H1 (cell line): Measurements from ENCODE around the gene ADCK2. TPM values are rescaled to one million over a fixed set of nuclear protein-coding genes. Genes with fewer than 3 reads are reported as not detected.

Experiments
- CTCF ChIA-PET: fragments of 300-600 bp; sonication (Branson Sonifier 250); formaldehyde crosslinking; loops from one replicate; lab custom pipeline; 2021; ENCODE audit not compliant: partially characterized antibody; lab: Charles Lee
- POLR2A ChIA-PET: fragments of 300-600 bp; sonication (Branson Sonifier 250); formaldehyde crosslinking; loops from one replicate; lab custom pipeline; 2021; ENCODE audit warnings: inconsistent platforms; ENCODE audit not compliant: partially characterized antibody; lab: Charles Lee
- DNase-seq, 2 experiments: peaks; one replicate each; pipeline versions ENCODE4 v3.0.0 to v3.0.0-alpha.2; 2010 to 2022; ENCODE audit warnings: low spot score in 2 of 2, low read depth in 1 of 2, mixed read lengths in 1 of 2
- FAIRE-seq: peaks from 2 replicates; lab custom pipeline; 2011; peaks lifted over from hg19 to GRCh38; lab: Jason Lieb, UNC
- H2AFZ ChIP-seq: 2 replicates; pipeline ENCODE4 v1.8.1; 2012; ENCODE audit warnings: low read length, inconsistent platforms
- H2AK5ac ChIP-seq: 2 replicates; pipeline ENCODE4 v1.6.1; 2013; ENCODE audit warnings: low read depth, low read length
- H2BK120ac ChIP-seq: replicated peaks from 2 replicates; pipeline ENCODE3; 2013; ENCODE audit warnings: low read depth, low read length, inconsistent platforms
- H2BK12ac ChIP-seq: 2 replicates; pipeline ENCODE4 v1.6.1; 2013; ENCODE audit warnings: low read depth, low read length
- H2BK15ac ChIP-seq: 2 replicates; pipeline ENCODE4 v1.6.1; 2013; ENCODE audit warnings: low read length
- H2BK20ac ChIP-seq: 2 replicates; pipeline ENCODE4 v1.6.1; 2013; ENCODE audit warnings: low read length
- H2BK5ac ChIP-seq: 2 replicates; pipeline ENCODE4 v1.6.1; 2013; ENCODE audit warnings: low read depth, low read length
- H3K14ac ChIP-seq: 2 replicates; pipeline ENCODE4 v1.6.1; 2013; ENCODE audit warnings: inconsistent platforms; ENCODE audit not compliant: insufficient read length
- H3K18ac ChIP-seq: 2 replicates; pipeline ENCODE4 v1.6.1; 2013; ENCODE audit warnings: low read length; ENCODE audit errors: extremely low read depth
- H3K23ac ChIP-seq: 2 replicates; pipeline ENCODE4 v1.6.1; 2013; ENCODE audit warnings: inconsistent platforms; ENCODE audit not compliant: insufficient read length
- H3K23me2 ChIP-seq: 2 replicates; pipeline ENCODE4 v1.6.1; 2013; ENCODE audit warnings: low read depth, low read length
- H3K27ac ChIP-seq: 2 replicates; pipeline ENCODE4 v1.6.1; 2011; ENCODE audit warnings: low read depth, low read length, inconsistent platforms
- H3K27me3 ChIP-seq, 4 experiments: replicated peaks in 1 of 4; 1 replicate in 1 of 4; 2 replicates in 3 of 4; pipeline versions ENCODE4 v1.6.1 to v1.8.1; 2011 to 2013; ENCODE audit warnings: low read length in 3 of 4, mild to moderate bottlenecking in 3 of 4, inconsistent platforms in 2 of 4, mixed read lengths in 2 of 4, moderate library complexity in 1 of 4; ENCODE audit not compliant: control insufficient read depth in 3 of 4, insufficient read depth in 3 of 4; ENCODE audit errors: extremely low read depth in 1 of 4
- H3K36me3 ChIP-seq, 4 experiments: 2 replicates each; pipeline versions ENCODE4 v1.6.1 to v1.8.1; 2011 to 2013; ENCODE audit warnings: mild to moderate bottlenecking in 4 of 4, low read length in 3 of 4, moderate library complexity in 2 of 4, control low read depth in 1 of 4, inconsistent platforms in 1 of 4; ENCODE audit not compliant: insufficient read depth in 4 of 4, control insufficient read depth in 2 of 4
- H3K4ac ChIP-seq: replicated peaks from 2 replicates; pipeline ENCODE3; 2013; ENCODE audit warnings: low read length, low read depth, mixed read lengths, inconsistent platforms; ENCODE audit not compliant: insufficient read length
- H3K4me1 ChIP-seq, 4 experiments: replicated peaks in 1 of 4; 1 replicate in 1 of 4; 2 replicates in 3 of 4; pipeline versions ENCODE4 v1.6.1 to v1.8.1; 2011 to 2013; ENCODE audit warnings: low read length in 3 of 4, inconsistent platforms in 2 of 4, mixed read lengths in 1 of 4; ENCODE audit not compliant: insufficient read depth in 4 of 4, control insufficient read depth in 3 of 4
- H3K4me2 ChIP-seq, 2 experiments: 2 replicates each; pipeline versions ENCODE4 v1.6.1 to v1.8.1; 2011 to 2013; ENCODE audit warnings: low read depth in 2 of 2, low read length in 2 of 2, control low read depth in 1 of 2, inconsistent platforms in 1 of 2, mild to moderate bottlenecking in 1 of 2; ENCODE audit not compliant: insufficient read depth in 1 of 2
- H3K4me3 ChIP-seq, 4 experiments: fragments of 200-600, 300-600 bp in 1 of 4; sonication (generic), shearing (Covaris generic), sonication (Bioruptor Twin) in 1 of 4; 2 replicates each; pipeline versions ENCODE4 v1.5.1 to v1.8.1; 2011 to 2016; ENCODE audit warnings: low read length in 4 of 4, low read depth in 3 of 4, control low read depth in 2 of 4, inconsistent platforms in 2 of 4, mild to moderate bottlenecking in 2 of 4, mixed read lengths in 1 of 4, moderate library complexity in 1 of 4; ENCODE audit not compliant: insufficient read depth in 2 of 4; ENCODE audit errors: extremely low read depth in 1 of 4
- H3K56ac ChIP-seq: replicated peaks from 2 replicates; pipeline ENCODE3; 2013; ENCODE audit warnings: low read depth, mild to moderate bottlenecking, mixed read lengths, low read length, inconsistent platforms; ENCODE audit not compliant: insufficient read length
- H3K79me1 ChIP-seq: 2 replicates; pipeline ENCODE4 v1.6.1; 2013; ENCODE audit warnings: low read depth, low read length, control low read depth
- H3K79me2 ChIP-seq, 2 experiments: 2 replicates each; pipeline versions ENCODE4 v1.6.1 to v1.8.1; 2012 to 2013; ENCODE audit warnings: low read length in 2 of 2, mild to moderate bottlenecking in 2 of 2, inconsistent platforms in 1 of 2; ENCODE audit not compliant: insufficient read depth in 2 of 2, control insufficient read depth in 1 of 2
- H3K9ac ChIP-seq, 4 experiments: replicated peaks in 1 of 4; 1 replicate in 1 of 4; 2 replicates in 3 of 4; pipeline versions ENCODE4 v1.6.1 to v1.8.1; 2011 to 2013; ENCODE audit warnings: low read depth in 3 of 4, low read length in 3 of 4, control low read depth in 2 of 4, mild to moderate bottlenecking in 2 of 4, moderate library complexity in 2 of 4, inconsistent platforms in 1 of 4; ENCODE audit errors: extremely low read depth in 1 of 4
- H3K9me3 ChIP-seq, 2 experiments: 2 replicates each; pipeline versions ENCODE4 v1.6.1 to v1.8.1; 2012 to 2013; ENCODE audit warnings: mild to moderate bottlenecking in 2 of 2, moderate library complexity in 2 of 2, control low read depth in 1 of 2, inconsistent platforms in 1 of 2, low read depth in 1 of 2, low read length in 1 of 2, mixed read lengths in 1 of 2; ENCODE audit not compliant: insufficient read depth in 2 of 2
- H4K20me1 ChIP-seq, 2 experiments: replicated peaks in 1 of 2; 2 replicates each; pipeline versions ENCODE3 to v1.8.1; 2011 to 2013; ENCODE audit warnings: inconsistent platforms in 2 of 2, low read length in 2 of 2, mild to moderate bottlenecking in 1 of 2; ENCODE audit not compliant: insufficient read depth in 2 of 2, control insufficient read depth in 1 of 2
- H4K5ac ChIP-seq: 2 replicates; pipeline ENCODE4 v1.6.1; 2013; ENCODE audit warnings: low read length, low read depth, mixed read lengths, inconsistent platforms; ENCODE audit not compliant: insufficient read length
- H4K8ac ChIP-seq: 2 replicates; pipeline ENCODE4 v1.8.0; 2013; ENCODE audit warnings: mild to moderate bottlenecking, moderate library complexity, low read length, inconsistent platforms; ENCODE audit not compliant: insufficient read depth; ENCODE audit errors: extremely low read depth
- H4K91ac ChIP-seq: replicated peaks from 2 replicates; pipeline ENCODE3; 2013; ENCODE audit warnings: low read length, mixed read lengths, inconsistent platforms; ENCODE audit not compliant: insufficient read length
- ASH2L ChIP-seq: fragments of 200-600, 300-600 bp; sonication (generic); IDR thresholded peaks from one replicate; pipeline ENCODE4 v1.7.1; 2017; ENCODE audit warnings: low read length
- CREB1 ChIP-seq: IDR thresholded peaks from 2 replicates; pipeline ENCODE4 v1.6.1; 2012; ENCODE audit warnings: inconsistent platforms
- FOSL1 ChIP-seq: IDR thresholded peaks from 2 replicates; pipeline ENCODE4 v1.6.1; 2011; ENCODE audit warnings: mild to moderate bottlenecking, low read depth, low read length, moderate library complexity; ENCODE audit not compliant: insufficient read depth
- GABPA ChIP-seq: IDR thresholded peaks from 2 replicates; pipeline ENCODE4 v1.6.1; 2011; ENCODE audit warnings: mild to moderate bottlenecking, low read length, moderate library complexity, borderline replicate concordance; ENCODE audit not compliant: insufficient read depth
- GTF2F1 ChIP-seq: IDR thresholded peaks from 2 replicates; pipeline ENCODE4 v1.6.1; 2012; ENCODE audit warnings: low read depth, low read length, improper control_type of control experiment, borderline replicate concordance
- POLR2A ChIP-seq, 2 experiments: IDR thresholded peaks; 1 replicate in 1 of 2; 2 replicates in 1 of 2; pipeline ENCODE4 v1.6.1; 2011; ENCODE audit warnings: low read depth in 2 of 2, low read length in 2 of 2, mild to moderate bottlenecking in 2 of 2; ENCODE audit errors: control extremely low read depth in 1 of 2
- SAP30 ChIP-seq: fragments of 300-600 bp; sonication (generic); IDR thresholded peaks from 2 replicates; pipeline ENCODE4 v1.7.1; 2012; ENCODE audit warnings: low read length, moderate library complexity, mild to moderate bottlenecking, inconsistent platforms; ENCODE audit not compliant: insufficient read depth, insufficient replicate concordance
- SP4 ChIP-seq: IDR thresholded peaks from 2 replicates; pipeline ENCODE4 v1.6.1; 2012; ENCODE audit warnings: low read length, inconsistent platforms
- SRF ChIP-seq: IDR thresholded peaks from 2 replicates; pipeline ENCODE4 v1.6.1; 2011; ENCODE audit warnings: mild to moderate bottlenecking, low read depth, low read length, moderate library complexity
- TAF1 ChIP-seq: IDR thresholded peaks from 2 replicates; pipeline ENCODE4 v1.6.1; 2011; ENCODE audit warnings: mild to moderate bottlenecking, low read depth, low read length
- TBP ChIP-seq: IDR thresholded peaks from 2 replicates; pipeline ENCODE4 v1.6.1; 2011; ENCODE audit warnings: low read depth, low read length, improper control_type of control experiment
- USF2 ChIP-seq: IDR thresholded peaks from 2 replicates; pipeline ENCODE4 v1.6.1; 2011; ENCODE audit warnings: low read length, improper control_type of control experiment
- WGBS, 2 experiments: shearing (Covaris generic) in 1 of 2; methylation state at CpG; one replicate each; pipeline versions ENCODE4 v1.1.6 to v1.1.7; 2013 to 2015; ENCODE audit warnings: low lambda C conversion rate in 2 of 2, mixed read lengths in 2 of 2, inconsistent platforms in 1 of 2, low coverage in 1 of 2, missing lambda C conversion rate in 1 of 2; ENCODE audit not compliant: insufficient replicate concordance in 2 of 2, insufficient coverage in 1 of 2, insufficient read length in 1 of 2; ENCODE audit errors: extremely low coverage in 1 of 2, missing lambda C conversion rate in 1 of 2; 5-methylcytosine and 5-hydroxymethylcytosine counted together
- polyA plus RNA-seq, 7 experiments: library from polyadenylated mRNA; depleted of rRNA in 3 of 7; stranded (reverse) in 5 of 7; unstranded in 2 of 7; fragments of >200 nt in 5 of 7; fragments of 200-250 nt in 2 of 7; gene quantifications; 1 replicate in 5 of 7; 2 replicates in 1 of 7; 4 replicates in 1 of 7; pipeline versions ENCODE4 v1.2.1 to v1.2.3, GENCODE V29; 2011 to 2013; ENCODE audit warnings: missing spikeins in 2 of 7, mixed read lengths in 2 of 7
- total RNA-seq: library from RNA; stranded (reverse); fragmentation: NEBNext Ultra II Directional; extraction: Animal tissue kit (Norgen Biotek cat#: 25700); gene quantifications from 2 replicates; pipeline ENCODE4 v1.2.1, GENCODE V29; 2021

ADCK2 gene
- total and polyA plus RNA-seq, 2 of the 8 experiments (the other 6 are each of a cell fraction or from before 2014, with no cell fraction given), result 6.9 to 11.7 TPM

- Histone ChIP-seq H4K91ac (peak overlapping the region; percentile 53), H3K79me2 (no peaks in the 10 kb centered on the region), H2BK20ac (no peak overlapping the region), H3K9ac (no peak overlapping the region), H3K9me3 (no peaks in the 10 kb centered on the region), H3K23me2 (peaks cover 6% of the 10 kb centered on the region; the same call in 1 of the 2 replicates), H3K18ac (no peak overlapping the region), H3K36me3 (no peaks in the 10 kb centered on the region), H3K56ac (no peak overlapping the region), H3K27ac (no peak overlapping the region), H2BK15ac (peak overlapping the region; percentile 83; the same call in 1 of the 2 replicates), H3K4me2 (no peak overlapping the region), H3K27me3 (no peaks in the 10 kb centered on the region; a peak in 1 of 7 replicates), H3K14ac (no peak overlapping the region), H2BK5ac (no peak overlapping the region), H3K4me3 (no peak overlapping the region), H4K8ac (no peak overlapping the region), H4K20me1 (peaks cover 0 to 6% of the 10 kb centered on the region in 2 experiments), H3K23ac (no peak overlapping the region), H4K5ac (no peak overlapping the region), H2AK5ac (0 out of 2 replicates have a peak overlapping the region, but pooled peaks have one; percentile 67), H3K4me1 (peaks cover 0 to 3% (median 1%) of the 10 kb centered on the region in 4 experiments; a peak in 2 of 7 replicates), H2BK12ac (peak overlapping the region; percentile 87; the same call in 1 of the 2 replicates), H2AFZ (no peak overlapping the region), H3K79me1 (no peaks in the 10 kb centered on the region), H3K4ac (no peak overlapping the region), H2BK120ac (no peak overlapping the region)
- TF ChIP-seq USF2 (no peak), GABPA (no peak), SP4 (no peak), SAP30 (no peak), ASH2L (no peak), TAF1 (no peak), POLR2A (IDR thresholded peaks at IDR 0.05; ENCODE audit: control extremely low read depth in 1 of 2, low read depth in 2 of 2, low read length in 2 of 2) (no peak), FOSL1 (no peak), CREB1 (no peak), SRF (no peak), GTF2F1 (no peak), TBP (no peak)
- ChIA-PET POLR2A (no interaction called here), CTCF (interaction anchor here (0.5 to 19.9 kb wide), 3 partner anchors 59 to 193 kb away, joined by 4 to 322 read pairs (median 4); no protein-coding TSS in a partner anchor)
- 92% methylated on average over 4 of the region's 4 CpGs; no CpG with 5 or more reads in 1 of the 2 experiments for WGBS, 2 experiments
- no peak for FAIRE-seq
- DNase-seq, result no peak
Observed at GRCh38 chr7:140654661-140655060, 18.1 kb upstream of the ADCK2 start.
